Stimulated activated CD4-positive, alpha-beta T cell treated with anti-CD3 and anti-CD28 coated beads, Interleukin-12 subunit alpha, Interleukin-12 subunit beta, amount 100 ng/mL, for 4 hours (primary cell): Measurements from ENCODE around the gene CHGA.

Experiments
- DNase-seq: peaks from one replicate; pipeline ENCODE4 v3.0.0-alpha.2; 2020

Gene CHGA, protein sequence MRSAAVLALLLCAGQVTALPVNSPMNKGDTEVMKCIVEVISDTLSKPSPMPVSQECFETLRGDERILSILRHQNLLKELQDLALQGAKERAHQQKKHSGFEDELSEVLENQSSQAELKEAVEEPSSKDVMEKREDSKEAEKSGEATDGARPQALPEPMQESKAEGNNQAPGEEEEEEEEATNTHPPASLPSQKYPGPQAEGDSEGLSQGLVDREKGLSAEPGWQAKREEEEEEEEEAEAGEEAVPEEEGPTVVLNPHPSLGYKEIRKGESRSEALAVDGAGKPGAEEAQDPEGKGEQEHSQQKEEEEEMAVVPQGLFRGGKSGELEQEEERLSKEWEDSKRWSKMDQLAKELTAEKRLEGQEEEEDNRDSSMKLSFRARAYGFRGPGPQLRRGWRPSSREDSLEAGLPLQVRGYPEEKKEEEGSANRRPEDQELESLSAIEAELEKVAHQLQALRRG

DNA sequence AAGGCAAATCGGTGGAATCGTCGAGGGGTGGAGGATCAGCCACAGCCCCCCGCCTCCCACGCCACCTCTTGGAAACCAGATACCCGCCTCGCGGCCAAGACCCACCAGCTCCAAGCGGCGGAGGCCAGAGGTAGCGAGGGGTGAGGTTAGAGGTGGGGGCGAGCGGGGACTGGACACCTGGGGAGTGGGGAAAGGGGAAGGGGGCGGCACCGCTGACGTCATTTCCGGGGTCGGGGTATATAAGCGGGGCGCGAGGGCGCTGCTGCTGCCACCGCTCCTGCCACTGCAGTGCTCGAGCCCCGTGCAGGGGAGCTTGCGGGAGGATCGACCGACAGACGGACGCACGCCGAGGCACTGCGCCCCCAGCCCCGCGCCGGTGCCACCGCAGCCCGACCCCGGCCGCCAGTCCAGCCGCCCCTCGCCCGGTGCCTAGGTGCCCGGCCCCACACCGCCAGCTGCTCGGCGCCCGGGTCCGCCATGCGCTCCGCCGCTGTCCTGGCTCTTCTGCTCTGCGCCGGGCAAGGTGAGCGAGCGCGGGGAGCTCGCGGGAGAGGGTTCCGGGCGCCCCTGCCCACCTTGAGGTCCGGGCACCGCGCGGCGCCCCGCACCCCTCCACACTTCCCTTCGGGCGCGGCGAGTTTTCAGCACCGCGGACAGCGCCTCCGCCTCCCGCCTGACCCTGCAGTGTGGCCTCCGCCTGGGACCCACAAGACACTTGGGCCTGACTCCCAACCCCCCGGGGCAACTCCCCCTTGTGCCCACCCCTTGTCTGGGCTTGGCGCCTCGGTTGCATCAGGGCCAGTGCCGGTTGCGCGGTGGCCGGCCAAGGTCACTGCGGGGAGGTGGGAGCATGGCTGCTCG, at the start of gene CHGA:
TSS of gene CHGA (plus strand) at position 268 of the 861 bp plus-strand sequence. CDS start at position 478, 210 bp downstream.
- DNase-seq: peak; percentile 43

DNA sequence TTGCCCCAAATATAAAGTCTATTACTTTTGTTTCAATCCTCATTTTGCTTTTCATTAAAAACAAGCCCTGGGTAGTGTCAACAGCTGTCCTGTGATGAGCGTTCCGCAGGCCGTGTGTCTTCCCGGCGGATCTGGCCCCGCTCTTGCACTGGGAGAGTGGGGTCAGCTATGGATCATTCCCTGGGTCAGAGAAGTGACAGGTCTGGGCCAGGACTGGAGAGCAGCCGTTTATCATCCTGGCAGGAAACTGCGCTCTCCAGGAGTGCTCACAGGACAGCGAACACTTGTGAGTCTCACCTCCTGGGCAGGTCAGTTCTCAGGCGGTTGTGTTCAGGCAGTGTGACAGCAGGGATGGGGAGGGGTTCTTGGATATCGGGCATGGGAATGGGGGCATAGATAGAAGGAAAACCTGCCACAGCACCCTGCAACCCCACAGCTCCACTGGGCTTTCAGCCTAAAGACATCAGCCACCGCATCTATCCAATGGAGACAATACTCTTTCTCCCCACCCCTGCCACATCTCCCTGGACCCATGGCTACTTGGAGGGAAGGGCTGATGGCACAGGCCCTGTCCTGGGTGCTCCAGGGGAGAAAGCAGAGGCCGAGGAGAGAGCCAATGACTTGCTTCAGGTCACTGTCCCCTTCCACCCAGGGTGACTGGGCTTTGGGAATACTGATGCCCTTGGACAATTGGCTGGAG, 47.8 kb upstream of the CHGA start:
- DNase-seq: no peak

- DNase-seq: no peak
Measured at GRCh38 chr14:92877757-92878431, 45.1 kb upstream of the CHGA start.

GRCh38 chr14:92880351-92880750, 42.6 kb upstream of the CHGA start:
- DNase-seq: no peak

DNA sequence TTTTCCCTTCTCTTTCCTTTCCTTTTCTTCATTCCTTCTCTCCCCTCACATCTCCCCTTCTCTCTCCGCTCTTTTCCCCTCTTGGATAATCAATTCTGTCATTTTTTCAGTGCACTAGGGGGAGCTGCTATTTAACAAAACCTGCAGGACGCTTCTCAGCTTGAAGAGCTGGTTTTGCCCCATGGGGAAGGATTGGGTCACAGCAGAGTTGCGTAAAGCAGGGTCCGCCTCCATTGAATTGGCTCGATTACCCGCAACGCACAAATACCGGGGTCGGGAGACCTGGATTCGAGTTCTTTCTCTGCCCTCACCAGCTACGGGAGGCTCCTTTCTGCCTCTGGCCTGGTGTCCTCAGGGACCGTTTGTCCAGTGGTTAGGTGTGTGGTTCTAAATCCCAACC, 42.1 kb upstream of the CHGA start:
- no peak for DNase-seq

GRCh38 chr14:92883066-92883465, 39.9 kb upstream of the CHGA start:
- no peak for DNase-seq

DNA sequence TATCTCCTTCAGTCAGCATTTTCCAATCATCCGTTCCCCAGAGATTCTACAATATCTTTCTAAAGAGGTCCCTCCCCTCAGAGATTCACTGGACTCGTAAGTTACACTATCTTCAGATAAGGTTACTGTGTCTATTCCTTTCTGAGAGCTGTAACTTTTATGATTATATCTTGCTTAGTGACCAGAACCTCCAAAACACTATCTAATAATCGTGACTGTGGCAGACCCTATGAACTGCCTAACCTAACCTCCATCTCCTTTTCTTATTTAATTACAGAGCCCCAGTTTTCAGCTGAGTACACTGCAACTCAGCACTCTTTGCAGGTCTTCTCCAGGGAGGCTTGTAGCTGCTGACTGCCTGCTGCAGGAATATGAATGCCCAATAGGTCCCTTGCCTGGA, 38.5 kb upstream of the CHGA start:
- no peak for DNase-seq

- no peak for DNase-seq
Measured at GRCh38 chr14:92885279-92886061, 37.5 kb upstream of the CHGA start.

DNA sequence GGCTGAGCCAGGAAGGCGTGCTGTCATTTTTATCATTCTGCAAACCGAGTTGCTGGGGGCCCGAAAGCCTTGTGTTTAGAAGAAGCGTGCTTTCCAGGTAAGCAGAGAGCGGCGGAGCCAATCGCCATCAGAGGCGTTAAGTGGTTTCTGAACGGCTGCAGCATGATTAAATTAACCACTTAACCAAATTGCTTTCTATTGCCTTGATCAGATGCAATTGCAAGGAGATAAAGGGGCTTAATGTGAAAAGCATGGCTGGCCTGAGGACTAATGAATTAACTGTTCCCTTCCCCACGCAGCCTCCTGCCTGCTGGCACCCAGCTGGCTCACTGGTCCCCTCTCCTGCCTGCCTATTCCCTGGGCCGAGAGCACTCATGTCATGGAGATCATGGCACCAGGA, 36.6 kb upstream of the CHGA start:
- no peak for DNase-seq

DNA sequence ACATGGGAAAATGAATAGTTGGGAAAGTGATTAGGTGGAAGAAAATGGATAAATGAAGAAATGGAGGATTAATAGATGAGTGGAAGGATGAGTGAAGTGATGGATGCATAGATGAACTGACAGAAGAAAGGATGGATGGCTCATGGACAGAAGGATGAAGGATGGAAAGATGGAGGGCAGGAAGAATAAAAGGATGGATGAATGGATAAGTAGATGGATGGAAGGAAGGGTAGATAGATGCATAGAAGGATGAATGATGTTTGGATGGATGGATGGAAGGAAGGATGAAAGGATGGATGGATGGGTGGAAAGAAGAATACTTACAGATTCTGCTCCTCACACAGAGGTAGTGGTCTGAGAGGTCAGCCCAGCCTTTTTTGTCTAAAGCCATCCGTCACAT, 35.8 kb upstream of the CHGA start:
- DNase-seq: no peak

DNA sequence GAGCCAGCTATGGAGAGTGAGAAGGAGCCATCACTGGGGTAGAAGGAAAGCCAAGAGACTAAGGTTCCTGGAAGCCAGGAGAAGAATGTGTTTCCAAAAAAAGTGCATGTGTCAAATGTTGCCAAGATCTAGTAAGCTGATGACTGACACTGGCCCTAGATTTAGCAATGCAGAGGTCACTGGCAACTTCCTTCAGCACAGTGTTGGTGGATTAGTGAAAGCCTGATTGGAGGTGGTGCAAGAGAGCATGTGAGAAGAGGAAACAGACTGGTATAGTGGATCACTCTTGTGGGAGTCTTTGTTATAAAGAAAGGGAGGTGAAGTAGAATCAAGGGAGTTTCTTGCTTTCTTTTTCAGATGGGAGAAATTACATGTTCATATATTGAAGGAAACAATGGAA, 34.1 kb upstream of the CHGA start:
- DNase-seq: no peak

DNA sequence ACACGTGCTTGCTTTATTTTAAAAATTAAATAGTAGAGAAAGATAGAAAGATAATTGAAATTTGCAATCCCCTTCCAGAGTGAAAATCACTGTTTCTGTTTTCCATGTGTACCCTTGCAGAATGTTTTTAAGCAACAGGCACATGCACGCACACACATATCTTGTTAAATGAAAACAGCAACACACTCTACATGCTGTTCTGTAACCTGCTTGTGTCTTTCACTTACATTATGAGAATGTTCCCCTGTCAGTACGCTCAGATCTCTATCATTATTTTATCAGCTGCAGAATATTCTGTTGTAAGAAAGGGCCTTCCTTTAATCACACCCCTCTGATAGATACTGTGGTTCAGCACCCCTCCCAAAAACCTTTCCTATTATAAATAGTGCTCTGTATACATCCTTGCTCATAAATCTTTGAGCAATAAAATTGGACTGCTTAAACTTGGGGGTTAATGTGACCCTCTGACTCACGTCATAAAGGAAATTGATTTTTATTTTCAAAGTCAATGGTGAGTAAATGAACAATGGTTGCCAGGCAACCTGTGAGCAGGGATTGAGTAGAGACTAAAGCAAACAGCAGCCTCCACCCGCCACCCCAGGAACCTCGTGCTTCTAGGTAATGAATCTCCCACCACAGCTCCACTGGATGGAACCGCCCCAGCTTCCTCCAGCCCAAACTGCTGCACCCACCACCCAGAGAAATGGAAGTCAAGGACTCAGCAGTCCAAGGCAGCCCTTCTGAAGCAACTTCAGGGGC, 31.9 kb upstream of the CHGA start:
- no peak for DNase-seq

- no peak for DNase-seq
Measured at GRCh38 chr14:92892589-92892988, 30.4 kb upstream of the CHGA start.

GRCh38 chr14:92895352-92895878, 27.5 kb upstream of the CHGA start:
- DNase-seq: no peak

GRCh38 chr14:92897922-92898565, 24.9 kb upstream of the CHGA start:
- peak; percentile 30 for DNase-seq

GRCh38 chr14:92898566-92899131, 24.3 kb upstream of the CHGA start:
- DNase-seq: no peak

- no peak for DNase-seq
Measured at GRCh38 chr14:92900660-92901059, 22.3 kb upstream of the CHGA start.

DNA sequence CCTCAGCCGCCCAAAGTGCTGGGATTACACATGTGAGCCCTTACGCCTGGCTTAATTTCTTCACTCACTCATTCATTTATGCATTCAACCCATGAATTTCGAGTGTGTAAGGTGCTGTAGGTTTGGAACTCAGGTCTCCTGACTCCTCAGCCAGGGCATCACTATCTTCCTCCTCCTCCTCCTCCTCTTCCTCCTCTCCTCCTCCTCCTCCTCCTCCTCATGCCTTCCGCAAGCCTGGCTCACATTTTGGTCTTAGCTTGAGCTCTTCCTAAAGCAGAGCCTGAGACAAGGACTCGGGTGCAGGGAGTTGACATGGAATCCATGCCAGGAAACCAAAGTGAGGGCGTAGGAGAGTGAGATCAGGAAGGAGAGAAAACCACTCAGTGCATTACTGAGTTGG, 20.8 kb upstream of the CHGA start:
- DNase-seq: no peak

DNA sequence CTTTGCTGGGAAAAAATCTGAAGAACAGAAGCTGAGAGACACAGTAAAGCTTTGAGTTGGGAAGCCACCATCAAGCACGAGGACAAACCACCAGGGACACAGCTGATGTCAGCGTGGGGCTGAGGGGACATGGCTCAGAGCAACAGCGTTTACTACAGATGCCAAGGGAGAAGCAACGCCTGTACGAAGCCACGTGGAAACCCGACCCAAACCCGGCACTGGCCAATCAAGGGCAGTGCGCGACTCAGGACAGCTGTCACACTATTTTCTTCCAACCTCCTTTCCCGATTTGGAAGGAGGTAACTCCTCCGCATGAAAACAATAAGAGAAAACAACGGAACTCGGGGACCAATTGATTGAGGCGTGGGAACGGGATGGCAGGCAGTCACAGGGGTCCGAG, 20.2 kb upstream of the CHGA start:
- no peak for DNase-seq

- no peak for DNase-seq
Measured at GRCh38 chr14:92903359-92903758, 19.6 kb upstream of the CHGA start.
